HUES64 (cell line): Measurements from ENCODE around the gene TSC22D2.

Source experiments
- H3K27ac ChIP-seq: 2 replicates; pipeline ENCODE4 v1.7.0; 2013; ENCODE audit warnings: low read depth, low read length, inconsistent platforms
- H3K27me3 ChIP-seq: 2 replicates; pipeline ENCODE4 v1.6.1; 2013; ENCODE audit warnings: mild to moderate bottlenecking, low read length; ENCODE audit not compliant: insufficient read depth
- H3K36me3 ChIP-seq: 2 replicates; pipeline ENCODE4 v1.6.1; 2013; ENCODE audit warnings: mild to moderate bottlenecking, low read length; ENCODE audit not compliant: insufficient read depth
- H3K4me1 ChIP-seq: 2 replicates; pipeline ENCODE4 v1.6.1; 2013; ENCODE audit warnings: mild to moderate bottlenecking, low read length, moderate library complexity; ENCODE audit not compliant: insufficient read depth
- H3K4me3 ChIP-seq: 2 replicates; pipeline ENCODE4 v1.5.1; 2013; ENCODE audit warnings: mild to moderate bottlenecking, low read length, moderate library complexity
- H3K9ac ChIP-seq: 2 replicates; pipeline ENCODE4 v1.6.1; 2013; ENCODE audit warnings: mild to moderate bottlenecking, low read depth, low read length
- H3K9me3 ChIP-seq: 2 replicates; pipeline ENCODE4 v1.6.1; 2013; ENCODE audit warnings: low read depth, low read length; ENCODE audit not compliant: insufficient read depth
- WGBS: fragments of 150-250, 120-280 bp; methylation state at CpG from one replicate; pipeline ENCODE4 v1.1.7; 2013; ENCODE audit warnings: missing lambda C conversion rate; 5-methylcytosine and 5-hydroxymethylcytosine counted together

TSC22D2 gene

DNA sequence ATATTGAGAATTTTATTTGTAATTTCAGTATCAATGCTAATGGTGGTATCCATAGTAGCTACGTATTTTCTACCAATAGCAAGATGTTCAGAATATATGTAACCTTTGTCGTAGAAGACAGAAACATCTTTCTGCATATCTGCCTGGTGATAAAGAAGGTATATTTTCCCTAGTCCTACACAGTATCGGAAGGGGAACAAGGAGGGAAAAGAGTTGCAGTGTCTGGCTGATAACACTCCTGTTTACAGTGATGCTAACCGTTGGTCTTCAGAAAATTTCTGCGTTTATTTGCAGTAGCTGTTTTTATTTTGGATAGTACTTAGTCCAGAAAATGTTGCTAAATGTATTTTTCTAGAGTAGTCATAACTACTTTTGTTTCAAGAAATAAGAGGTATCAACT is 25.2 kb downstream of the TSC22D2 start:
- no peaks in the 10 kb centered on the region for H3K9me3 ChIP-seq
- no peak overlapping the region for H3K9ac ChIP-seq
- no peaks in the 10 kb centered on the region for H3K27me3 ChIP-seq
- WGBS = 96% methylated on average over 5 of the region's 5 CpGs
- no peak overlapping the region for H3K4me3 ChIP-seq
- H3K36me3 ChIP-seq = 0 out of 2 replicates have a peak, but pooled peaks cover 2% of the 10 kb centered on the region
- peaks cover 36% of the 10 kb centered on the region for H3K4me1 ChIP-seq
- H3K27ac ChIP-seq = no peak overlapping the region; the same call in 1 of the 2 replicates

GRCh38 chr3:150434234-150434633 is 26.1 kb downstream of the TSC22D2 start:
- no peak overlapping the region for H3K27ac ChIP-seq
- H3K4me3 ChIP-seq = no peak overlapping the region
- no peak overlapping the region for H3K9ac ChIP-seq
- H3K27me3 ChIP-seq = no peaks in the 10 kb centered on the region
- 0 out of 2 replicates have a peak, but pooled peaks cover 2% of the 10 kb centered on the region for H3K36me3 ChIP-seq
- H3K9me3 ChIP-seq = no peaks in the 10 kb centered on the region
- 91% methylated on average over 3 of the region's 4 CpGs for WGBS
- H3K4me1 ChIP-seq = peaks cover 32% of the 10 kb centered on the region

DNA sequence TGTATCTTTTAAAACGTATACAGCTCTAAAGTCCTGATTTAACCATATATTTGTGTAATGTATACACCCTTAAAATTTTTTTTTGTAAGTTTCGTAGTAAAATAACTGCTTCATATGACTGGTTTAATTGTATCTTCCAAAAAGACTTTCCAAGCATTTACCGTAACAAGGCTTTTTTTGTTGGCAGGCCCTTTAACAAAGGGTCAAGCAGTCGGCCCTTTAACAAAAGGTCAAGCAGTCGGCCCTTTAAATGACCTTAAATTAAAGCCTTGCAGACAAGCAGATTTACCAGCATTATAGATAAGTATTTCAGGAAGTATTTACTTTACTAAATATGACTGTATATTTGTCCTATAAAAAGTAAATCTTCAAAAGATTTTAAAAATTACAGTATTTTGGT is 28.1 kb downstream of the TSC22D2 start:
- 55% methylated on average over 4 of the region's 5 CpGs for WGBS

DNA sequence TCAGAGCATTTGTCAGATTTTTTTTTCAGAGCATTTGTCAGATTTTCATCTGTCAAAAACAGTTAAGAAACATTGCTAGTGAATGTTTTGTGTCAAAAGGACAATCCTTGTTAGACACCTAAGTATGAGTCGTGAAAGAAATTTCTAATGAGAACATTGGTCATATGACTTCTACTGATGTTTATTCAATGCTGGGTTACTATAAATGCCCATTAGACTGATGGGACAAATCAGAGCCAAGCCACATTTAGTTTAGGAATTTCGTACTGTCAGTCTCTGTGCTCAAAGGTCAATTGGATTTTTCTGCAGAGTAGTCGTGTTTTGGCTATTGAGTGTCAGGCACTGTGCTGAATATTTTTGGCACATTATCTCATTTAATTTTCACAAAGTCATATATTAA is 31.6 kb downstream of the TSC22D2 start:
- Histone ChIP-seq H3K27me3 (no peaks in the 10 kb centered on the region), H3K9ac (no peak overlapping the region), H3K36me3 (peaks cover 6% of the 10 kb centered on the region; the same call in 1 of the 2 replicates), H3K4me3 (no peak overlapping the region), H3K9me3 (no peaks in the 10 kb centered on the region), H3K27ac (no peak overlapping the region), H3K4me1 (peaks cover 19% of the 10 kb centered on the region)
- WGBS = 98% methylated on average over 3 of the region's 3 CpGs

More for the DNA sequence above, 28.1 kb downstream of the TSC22D2 start:
- H3K27ac ChIP-seq = 0 out of 2 replicates have a peak overlapping the region, but pooled peaks have one; percentile 5
- H3K36me3 ChIP-seq = 0 out of 2 replicates have a peak, but pooled peaks cover 2% of the 10 kb centered on the region
- H3K4me1 ChIP-seq = peaks cover 32% of the 10 kb centered on the region
- no peaks in the 10 kb centered on the region for H3K27me3 ChIP-seq
- no peaks in the 10 kb centered on the region for H3K9me3 ChIP-seq
- no peak overlapping the region for H3K9ac ChIP-seq
- H3K4me3 ChIP-seq = no peak overlapping the region

GRCh38 chr3:150443331-150443741 is 35.2 kb downstream of the TSC22D2 start:
- H3K36me3 ChIP-seq = peaks cover 4% of the 10 kb centered on the region; the same call in 1 of the 2 replicates
- 100% methylated on average over 2 of the region's 2 CpGs for WGBS
- H3K27me3 ChIP-seq = no peaks in the 10 kb centered on the region
- no peaks in the 10 kb centered on the region for H3K9me3 ChIP-seq
- H3K4me3 ChIP-seq = no peak overlapping the region
- H3K4me1 ChIP-seq = peaks cover 10% of the 10 kb centered on the region; the same call in 1 of the 2 replicates
- H3K9ac ChIP-seq = no peak overlapping the region
- H3K27ac ChIP-seq = no peak overlapping the region

DNA sequence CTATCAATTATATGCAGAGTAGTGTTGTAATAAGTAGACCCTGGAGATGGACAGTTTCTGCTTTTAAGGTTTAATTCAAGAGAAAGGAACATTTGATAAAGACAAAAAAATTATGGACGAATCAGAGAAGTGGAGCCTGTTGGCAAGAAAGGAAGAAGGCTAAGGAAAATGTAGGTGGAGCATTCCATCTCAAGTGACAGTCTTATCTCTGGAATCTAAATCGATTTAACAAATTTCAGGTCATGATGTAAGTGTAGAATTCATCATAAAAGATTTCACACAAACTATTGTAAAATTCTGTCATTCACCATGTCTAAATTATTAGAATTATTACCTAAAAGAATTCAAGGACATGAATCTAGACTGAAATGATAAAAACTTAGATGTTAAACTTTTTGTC is 36.3 kb downstream of the TSC22D2 start:
- Histone ChIP-seq H3K27ac (no peak overlapping the region), H3K36me3 (peaks cover 4% of the 10 kb centered on the region; the same call in 1 of the 2 replicates), H3K4me1 (peaks cover 10% of the 10 kb centered on the region; the same call in 1 of the 2 replicates), H3K27me3 (no peaks in the 10 kb centered on the region), H3K4me3 (no peak overlapping the region), H3K9ac (no peak overlapping the region), H3K9me3 (no peaks in the 10 kb centered on the region)
- WGBS = 92% methylated on average over 1 of the region's 2 CpGs

GRCh38 chr3:150446470-150446977 is 38.4 kb downstream of the TSC22D2 start:
- whole genome bisulfite sequencing = 100% methylated on average over 1 of the region's 2 CpGs

GRCh38 chr3:150447084-150447483 is 39.0 kb downstream of the TSC22D2 start:
- H3K27me3 ChIP-seq = no peaks in the 10 kb centered on the region
- H3K4me1 ChIP-seq = peaks cover 22% of the 10 kb centered on the region
- no peak overlapping the region for H3K27ac ChIP-seq
- peaks cover 4% of the 10 kb centered on the region; the same call in 1 of the 2 replicates for H3K36me3 ChIP-seq
- H3K9ac ChIP-seq = no peak overlapping the region
- no peaks in the 10 kb centered on the region for H3K9me3 ChIP-seq
- WGBS = 88% methylated on average over 2 of the region's 2 CpGs
- H3K4me3 ChIP-seq = no peak overlapping the region

More at GRCh38 chr3:150446470-150446977, 38.4 kb downstream of the TSC22D2 start:
- H3K9me3 ChIP-seq = no peaks in the 10 kb centered on the region
- H3K36me3 ChIP-seq = peaks cover 4% of the 10 kb centered on the region; the same call in 1 of the 2 replicates
- no peak overlapping the region for H3K4me3 ChIP-seq
- H3K9ac ChIP-seq = no peak overlapping the region
- no peaks in the 10 kb centered on the region for H3K27me3 ChIP-seq
- peaks cover 22% of the 10 kb centered on the region for H3K4me1 ChIP-seq
- H3K27ac ChIP-seq = no peak overlapping the region

DNA sequence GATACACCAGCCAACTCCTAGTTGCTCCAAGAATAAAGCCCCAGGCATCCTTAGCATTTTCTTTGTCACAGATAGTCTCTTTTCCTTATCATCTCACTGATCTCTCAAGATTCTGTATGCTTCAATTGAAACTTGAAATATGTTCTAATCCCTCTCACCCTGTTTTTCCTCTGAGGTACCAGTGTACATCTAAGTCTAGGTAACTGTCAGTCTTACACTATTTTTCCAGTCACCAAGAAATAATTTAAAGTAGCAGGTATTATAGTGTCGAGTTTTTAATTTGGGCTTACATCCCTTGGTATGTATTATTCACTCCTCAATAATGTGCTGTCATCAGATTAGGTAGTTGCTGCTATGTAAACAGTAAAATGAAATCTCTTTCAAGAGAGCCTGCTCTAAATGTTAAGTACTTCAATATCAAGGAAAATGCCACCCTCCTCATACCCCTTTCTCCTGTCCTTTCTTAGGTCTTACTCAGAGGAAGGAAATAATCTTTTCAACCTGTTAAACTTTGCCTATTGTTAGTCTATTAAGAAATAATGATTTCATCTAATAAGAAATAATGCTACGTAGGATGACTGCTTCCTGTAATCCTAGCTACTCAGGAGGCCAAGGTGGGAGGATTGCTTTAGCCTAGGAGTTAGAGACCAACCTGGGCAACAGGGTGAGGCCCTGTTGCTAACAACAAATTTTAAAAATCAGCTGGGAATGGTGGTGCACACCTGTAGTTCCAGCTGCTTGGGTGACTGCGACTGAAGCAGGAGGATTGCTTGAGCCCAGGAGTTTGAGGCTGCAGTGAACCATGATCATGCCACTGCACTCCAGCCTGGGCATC is 39.8 kb downstream of the TSC22D2 start:
- no peaks in the 10 kb centered on the region for H3K27me3 ChIP-seq
- no peak overlapping the region for H3K4me3 ChIP-seq
- no peak overlapping the region for H3K9ac ChIP-seq
- H3K36me3 ChIP-seq = peaks cover 4% of the 10 kb centered on the region; the same call in 1 of the 2 replicates
- peaks cover 22% of the 10 kb centered on the region for H3K4me1 ChIP-seq
- H3K27ac ChIP-seq = no peak overlapping the region
- 94% methylated on average over 2 of the region's 3 CpGs for WGBS
- H3K9me3 ChIP-seq = no peaks in the 10 kb centered on the region

DNA sequence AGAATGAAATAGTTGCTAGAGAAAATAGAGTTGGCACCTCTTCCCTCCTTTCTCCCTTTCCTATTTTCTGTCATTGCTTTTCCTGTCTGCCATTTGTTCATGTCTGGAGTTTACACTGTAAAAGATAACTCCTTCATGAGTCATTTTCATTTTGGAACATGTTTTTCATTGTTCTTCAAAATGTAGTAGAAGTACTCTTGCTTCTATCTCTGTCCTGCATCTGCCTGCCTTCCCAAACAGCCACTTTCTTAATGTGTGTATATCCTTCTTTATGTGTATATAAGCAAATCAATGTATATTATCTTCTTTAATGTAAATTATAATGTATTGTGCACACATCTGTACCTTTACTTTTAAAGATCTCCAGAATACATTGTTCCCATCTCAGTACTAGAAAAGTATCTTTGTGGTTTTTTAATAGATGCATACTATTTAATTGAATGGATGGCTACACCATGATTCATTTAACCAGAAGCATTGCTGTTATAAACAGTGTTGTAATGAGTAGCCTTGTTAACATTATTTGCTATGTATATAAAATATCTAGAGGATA is 41.1 kb downstream of the TSC22D2 start:
- no peaks in the 10 kb centered on the region for H3K9me3 ChIP-seq
- H3K27ac ChIP-seq = no peak overlapping the region
- no peak overlapping the region for H3K4me3 ChIP-seq
- H3K4me1 ChIP-seq = peaks cover 22% of the 10 kb centered on the region
- H3K9ac ChIP-seq = no peak overlapping the region
- H3K36me3 ChIP-seq = no peaks in the 10 kb centered on the region
- no peaks in the 10 kb centered on the region for H3K27me3 ChIP-seq

- no peaks in the 10 kb centered on the region for H3K9me3 ChIP-seq
- H3K4me1 ChIP-seq = peaks cover 22% of the 10 kb centered on the region
- no peaks in the 10 kb centered on the region for H3K27me3 ChIP-seq
- H3K4me3 ChIP-seq = no peak overlapping the region
- H3K27ac ChIP-seq = no peak overlapping the region
- H3K9ac ChIP-seq = no peak overlapping the region
- no peaks in the 10 kb centered on the region for H3K36me3 ChIP-seq
Measured at GRCh38 chr3:150450916-150451315, 42.8 kb downstream of the TSC22D2 start.
